Activated T-helper 1 cell treated with anti-CD3 and anti-CD28 coated beads, Interleukin-2, amount 50 U/mL, for 16 hours (primary cell): ENCODE measurements around the gene ANKRD30BL.
"Not testable (repeated sequence)": the region's sequence is repeated elsewhere in the genome, so short reads cannot be mapped to it uniquely, and the experiment has no call there.

ENCODE experiments used
- DNase-seq, 2 donors: peaks; one replicate each; pipeline ENCODE4 v3.0.0-alpha.2; 2020; ENCODE audit warnings: low read depth in 1 of 2, low spot score in 1 of 2

Gene ANKRD30BL, protein sequence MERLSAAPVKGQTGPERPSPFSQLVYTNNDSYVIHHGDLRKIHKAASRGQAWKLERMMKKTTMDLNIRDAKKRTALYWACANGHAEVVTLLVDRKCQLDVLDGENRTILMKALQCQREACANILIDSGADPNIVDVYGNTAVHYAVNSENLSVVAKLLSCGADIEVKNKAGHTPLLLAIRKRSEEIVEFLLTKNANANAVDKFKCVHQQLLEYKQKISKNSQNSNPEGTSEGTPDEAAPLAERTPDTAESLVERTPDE

DNA sequence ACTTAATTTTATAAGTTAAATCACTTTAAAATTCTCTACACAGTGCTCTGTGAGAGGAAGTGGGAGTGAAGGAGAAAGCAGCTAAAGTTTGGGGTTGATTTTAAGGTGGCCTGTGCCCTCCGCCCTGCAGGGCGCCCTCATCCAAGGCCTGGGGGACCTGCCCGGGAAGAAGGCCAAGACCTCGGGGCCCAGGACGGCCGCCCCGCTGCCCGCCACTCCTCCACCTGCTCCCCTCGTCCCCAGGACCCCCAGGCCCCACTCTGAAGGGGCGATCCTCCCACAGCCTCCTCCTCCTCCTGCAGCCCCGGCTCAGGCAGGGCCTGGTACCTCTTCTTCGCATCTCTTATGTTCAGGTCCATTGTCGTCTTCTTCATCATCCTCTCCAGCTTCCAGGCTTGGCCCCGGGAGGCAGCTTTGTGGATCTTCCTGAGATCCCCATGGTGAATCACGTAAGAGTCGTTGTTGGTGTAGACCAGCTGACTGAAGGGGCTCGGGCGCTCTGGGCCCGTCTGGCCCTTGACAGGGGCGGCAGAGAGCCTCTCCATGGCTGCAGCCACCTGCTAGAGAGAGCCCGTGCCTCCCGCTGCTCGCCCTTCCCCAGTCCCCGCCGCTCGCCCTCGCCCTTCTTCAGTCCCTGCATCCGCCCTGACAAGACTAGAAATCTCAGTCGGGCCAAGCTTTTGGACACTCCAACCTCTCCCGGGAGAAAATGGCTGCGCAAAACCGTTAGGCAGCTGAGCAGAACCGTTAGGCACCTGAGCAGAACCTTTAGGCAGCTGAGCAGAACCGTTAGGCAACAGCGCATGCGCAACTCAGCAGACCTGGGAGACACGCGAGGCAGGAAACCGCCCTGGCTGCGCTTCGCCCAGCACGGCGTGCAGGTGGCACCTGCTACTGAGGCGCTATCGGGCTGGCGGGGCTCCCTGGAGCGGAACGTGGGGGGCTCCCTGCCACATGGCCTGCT, at the start of gene ANKRD30BL:
TSS of gene ANKRD30BL (minus strand) at position 792 of the 964 bp plus-strand sequence. CDS start at position 545, 247 bp downstream.
- not testable (repeated sequence) for DNase-seq

DNA sequence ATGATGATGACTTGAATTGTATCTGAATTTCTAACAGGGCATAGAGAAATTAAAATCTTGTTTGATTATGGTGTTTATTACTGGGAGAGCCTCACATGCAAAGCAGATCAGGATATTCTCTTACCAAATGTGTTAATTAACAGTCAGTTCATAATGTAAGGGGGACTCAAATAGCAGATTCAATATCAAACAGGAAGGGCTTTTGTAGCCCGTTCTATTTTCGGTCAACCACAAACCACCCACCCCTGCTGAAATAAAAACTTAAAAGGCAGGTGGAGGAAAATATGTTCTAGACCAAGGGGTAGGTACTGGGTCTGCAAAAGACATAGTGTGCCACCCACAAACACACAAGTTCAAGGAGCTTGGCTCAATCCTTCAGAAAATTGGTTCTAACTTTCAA, 41.1 kb upstream of the ANKRD30BL start:
- not testable (repeated sequence) for DNase-seq

DNA sequence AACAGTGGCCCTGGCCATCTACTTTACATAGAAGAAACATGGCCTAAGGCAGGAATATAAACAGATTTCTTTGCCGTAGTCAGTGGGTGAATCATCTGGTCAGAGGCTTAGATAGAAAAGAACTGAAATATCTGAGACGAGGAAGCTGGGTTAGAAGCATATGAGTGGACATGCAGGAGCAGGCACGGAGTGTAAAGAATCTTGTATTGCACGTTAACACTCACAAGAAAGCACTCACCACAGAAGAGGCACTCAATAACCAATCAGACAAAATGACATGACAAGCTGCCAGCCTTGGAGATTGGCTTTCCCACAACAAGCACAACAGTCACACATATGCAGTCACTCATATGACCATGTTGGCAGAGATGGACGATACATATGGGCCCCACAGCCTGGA, 31.1 kb upstream of the ANKRD30BL start:
- DNase-seq, result not testable (repeated sequence)

DNA sequence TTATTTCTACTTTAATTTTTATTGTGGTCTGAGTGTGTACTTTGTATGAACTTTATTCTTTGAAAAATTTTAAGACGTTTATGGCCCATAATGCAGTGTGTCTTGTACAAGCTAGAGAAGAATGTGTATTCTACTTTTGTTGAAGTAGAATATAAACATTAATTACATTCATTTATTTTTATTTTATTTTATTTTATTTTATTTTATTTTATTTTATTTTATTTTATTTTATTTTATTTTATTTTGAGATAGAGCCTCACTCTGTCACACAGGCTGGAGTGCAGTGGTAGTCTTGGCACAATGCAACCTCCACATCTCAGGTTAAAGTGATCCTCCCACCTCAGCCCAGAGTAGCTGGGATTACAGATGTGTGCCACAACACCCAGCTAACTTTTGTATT, 5.3 kb upstream of the ANKRD30BL start:
- not testable (repeated sequence) for DNase-seq

DNA sequence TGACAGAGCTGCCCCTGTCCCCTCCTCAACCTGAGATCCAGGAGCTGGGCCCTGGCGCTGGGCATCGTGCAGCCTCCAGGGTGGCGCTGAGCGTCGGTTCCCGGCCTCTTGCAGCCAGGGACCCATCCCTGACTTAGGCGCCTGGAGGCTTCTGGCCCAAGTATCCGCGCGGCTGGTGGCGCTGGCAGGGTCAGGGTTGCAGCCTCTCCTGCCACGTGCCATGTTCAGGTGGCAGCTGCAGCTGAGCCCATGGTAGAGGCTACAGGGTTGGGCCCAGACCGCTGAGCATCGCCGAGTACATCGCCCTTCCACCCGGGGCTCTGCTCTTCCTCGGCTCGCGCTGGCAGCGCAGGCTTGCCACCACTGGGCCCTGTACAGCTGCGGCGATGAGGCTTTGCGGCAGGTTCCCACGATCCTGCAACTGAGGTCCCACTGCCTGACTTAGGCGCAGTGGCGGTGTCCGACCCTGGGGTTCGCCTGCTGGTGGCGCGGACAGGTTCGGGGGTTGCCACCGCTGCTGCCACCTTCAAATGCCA, 441 bp upstream of the ANKRD30BL start:
- not testable (repeated sequence) for DNase-seq

DNA sequence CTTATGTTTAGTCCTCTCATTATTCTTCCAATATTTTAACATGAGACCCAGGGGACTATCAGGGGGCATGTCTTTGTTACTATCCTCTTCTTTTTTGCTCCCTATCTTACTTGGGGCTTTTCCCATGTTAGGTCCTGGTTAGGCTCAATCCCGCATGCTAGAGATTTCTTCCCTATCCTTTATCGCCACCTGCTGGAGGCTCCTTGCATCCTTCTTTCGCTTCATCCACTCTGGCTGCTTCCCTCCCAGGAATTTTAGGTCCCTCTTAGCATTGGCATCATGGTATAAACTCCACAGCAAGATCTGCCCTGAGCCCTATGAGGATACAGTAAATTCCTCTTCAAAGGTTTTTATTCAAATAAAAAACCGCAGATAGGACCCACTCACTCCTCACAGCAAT, 15.0 kb downstream of the ANKRD30BL start:
- DNase-seq, result not testable (repeated sequence)
